Stimulated activated CD4-positive, alpha-beta T cell treated with anti-CD3 and anti-CD28 coated beads, TNF-alpha, amount 100 ng/mL, for 48 hours (primary cell): ENCODE results near the gene PDS5B.
"Not testable (repeated sequence)": the region's sequence is repeated elsewhere in the genome, so short reads cannot be mapped to it uniquely, and the experiment has no call there.

Experiments used
- DNase-seq, 3 donors: peaks; one replicate each; pipeline ENCODE4 v3.0.0-alpha.2; 2020; ENCODE audit warnings: low read depth in 3 of 3

The PDS5B gene

DNA sequence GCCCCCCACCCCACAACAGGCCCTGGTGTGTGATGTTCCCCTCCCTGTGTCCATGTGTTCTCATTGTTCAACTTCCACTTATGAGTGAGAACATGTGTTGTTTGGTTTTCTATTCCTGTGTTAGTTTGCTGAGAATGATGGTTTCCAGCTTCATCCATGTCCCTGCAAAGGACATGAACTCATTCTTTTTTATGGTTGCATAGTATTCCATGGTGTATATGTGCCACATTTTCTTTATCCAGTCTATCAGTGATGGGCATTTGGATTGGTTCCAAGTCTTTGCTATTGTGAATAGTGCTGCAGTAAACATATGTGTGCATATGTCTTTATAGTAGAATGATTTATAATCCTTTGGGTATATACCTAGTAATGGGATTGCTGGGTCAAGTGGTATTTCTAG, 142.8 kb downstream of the PDS5B start:
- not testable (repeated sequence) for DNase-seq

DNA sequence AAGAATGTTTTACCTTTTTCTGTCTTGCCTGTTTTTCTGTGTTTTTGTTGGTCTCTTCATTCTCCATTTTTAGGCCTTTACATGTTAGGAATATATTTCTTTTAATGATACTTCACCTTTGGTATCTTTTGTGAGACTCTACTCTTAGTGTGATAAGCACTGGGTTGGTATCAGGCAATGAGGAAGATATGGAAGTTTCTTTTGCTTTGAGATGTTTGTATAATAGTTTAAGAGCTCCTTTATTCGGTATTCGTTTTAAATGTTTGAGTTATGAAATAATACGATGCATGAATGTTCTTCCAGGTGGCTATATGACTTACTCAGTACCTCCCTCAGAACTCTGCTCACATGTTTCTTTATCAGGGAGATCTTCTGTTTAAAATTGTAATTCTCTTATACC, 144.8 kb downstream of the PDS5B start:
- DNase-seq, result no peak

GRCh38 chr13:32731576-32731975, 145.3 kb downstream of the PDS5B start:
- DNase-seq, result no peak

- no peak for DNase-seq
Observed at GRCh38 chr13:32733690-32734089, 147.4 kb downstream of the PDS5B start.

GRCh38 chr13:32734511-32734910, 148.3 kb downstream of the PDS5B start:
- no peak for DNase-seq

- DNase-seq, result no peak
Observed at GRCh38 chr13:32735859-32736258, 149.6 kb downstream of the PDS5B start.

GRCh38 chr13:32736648-32737047, 150.4 kb downstream of the PDS5B start:
- no peak for DNase-seq

DNA sequence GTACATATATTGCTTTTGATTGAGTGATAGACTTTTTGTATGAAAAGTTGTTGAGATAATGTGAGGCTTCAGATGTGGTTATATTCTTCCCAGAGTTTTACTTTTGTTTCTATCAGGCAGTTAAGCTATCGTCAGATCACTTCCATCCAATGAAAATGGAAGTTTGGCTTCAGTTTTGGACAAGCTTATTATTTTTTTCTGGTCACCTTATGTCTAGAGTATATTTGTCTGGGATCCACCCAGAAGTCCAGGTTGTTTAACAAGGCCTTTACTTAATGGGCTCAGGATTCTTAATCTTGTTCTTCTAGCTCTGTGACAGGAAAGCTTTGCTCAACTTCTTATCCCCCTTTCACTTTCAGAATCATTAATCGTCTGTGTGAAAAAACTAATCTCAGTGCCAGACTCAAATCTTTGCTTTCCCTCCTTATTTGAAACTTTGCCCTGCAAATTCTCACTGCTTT, 150.9 kb downstream of the PDS5B start:
- DNase-seq, result no peak

- DNase-seq, result no peak
Observed at GRCh38 chr13:32737679-32738078, 151.4 kb downstream of the PDS5B start.

GRCh38 chr13:32745509-32745908, 159.3 kb downstream of the PDS5B start:
- no peak for DNase-seq

DNA sequence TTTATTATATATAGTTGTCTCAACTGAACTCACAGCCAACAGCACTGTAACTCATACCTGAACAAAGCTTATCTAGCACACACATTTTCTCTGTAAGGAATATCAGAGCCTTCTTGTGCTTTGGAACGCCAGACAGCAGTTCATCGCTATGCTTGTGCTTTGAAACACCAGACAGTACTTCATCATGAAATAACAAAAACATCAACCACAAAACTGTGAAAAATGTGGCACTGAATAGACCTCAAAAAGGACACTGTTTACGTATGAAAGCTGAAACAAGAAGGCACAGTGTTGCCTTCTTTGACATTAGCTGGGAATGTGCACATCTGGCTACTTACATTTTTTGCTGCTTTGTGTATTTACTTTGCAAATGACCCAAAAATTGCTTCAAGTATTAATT, 160.2 kb downstream of the PDS5B start:
- no peak for DNase-seq

- no peak for DNase-seq
Observed at GRCh38 chr13:32748305-32748704, 162.1 kb downstream of the PDS5B start.

DNA sequence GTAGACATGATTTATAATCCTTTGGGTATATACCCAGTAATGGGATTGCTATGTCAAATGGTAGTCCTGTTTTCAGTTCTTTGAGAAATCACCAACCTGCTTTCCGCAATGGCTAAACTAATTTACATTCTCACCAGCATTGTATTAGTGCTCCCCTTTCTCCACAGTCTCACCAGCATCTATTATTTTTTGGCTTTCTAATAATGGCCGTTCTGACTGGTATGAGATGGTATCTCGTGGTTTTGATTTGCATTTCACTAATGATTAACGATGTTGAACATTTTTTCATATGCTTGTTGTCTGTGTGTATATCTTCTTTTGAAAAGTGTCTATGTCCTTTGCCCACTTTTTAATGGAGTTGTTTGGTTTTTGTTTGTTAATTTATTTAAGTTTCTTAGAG, 165.1 kb downstream of the PDS5B start:
- no peak for DNase-seq

DNA sequence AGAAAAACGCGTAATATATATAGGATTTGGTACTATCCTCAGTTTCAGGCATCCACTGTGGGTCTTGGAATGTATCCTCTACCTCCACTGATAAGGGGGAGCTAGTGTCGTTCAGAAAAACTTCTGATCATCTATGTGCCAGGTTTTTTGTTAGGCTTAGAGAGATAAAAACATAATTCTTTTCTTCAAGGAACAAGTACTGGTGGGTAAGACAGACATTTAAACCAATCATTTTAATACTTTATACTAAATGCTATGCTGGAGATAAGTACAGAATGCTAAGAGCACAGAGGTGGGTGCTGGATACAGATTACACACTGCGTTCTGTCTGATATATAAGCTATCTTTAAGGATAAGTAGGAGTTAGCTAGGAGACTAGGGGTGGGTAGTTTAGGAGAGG, 166.1 kb downstream of the PDS5B start:
- no peak for DNase-seq

- DNase-seq, result no peak
Observed at GRCh38 chr13:32752997-32753606, 166.8 kb downstream of the PDS5B start.

DNA sequence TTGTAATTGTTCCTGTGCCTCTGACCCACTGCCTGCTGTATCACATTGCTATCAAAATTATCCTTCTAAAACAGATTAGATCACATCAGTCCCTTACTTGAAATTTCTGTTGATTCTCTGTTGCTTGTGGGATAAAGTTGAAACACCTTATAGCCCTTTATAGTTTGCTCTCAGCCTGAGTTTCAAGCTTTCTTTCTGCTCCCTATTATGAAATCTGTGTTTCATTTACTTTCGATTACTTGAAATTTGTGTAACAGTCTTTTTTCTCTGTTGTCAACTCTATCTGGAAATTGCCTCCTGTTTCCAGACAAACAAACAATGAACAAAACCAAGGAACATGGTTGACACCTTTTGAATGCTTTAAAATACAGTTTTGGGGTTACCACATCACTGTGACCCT, 167.9 kb downstream of the PDS5B start:
- no peak for DNase-seq

GRCh38 chr13:32759152-32759551, 172.9 kb downstream of the PDS5B start:
- no peak for DNase-seq

DNA sequence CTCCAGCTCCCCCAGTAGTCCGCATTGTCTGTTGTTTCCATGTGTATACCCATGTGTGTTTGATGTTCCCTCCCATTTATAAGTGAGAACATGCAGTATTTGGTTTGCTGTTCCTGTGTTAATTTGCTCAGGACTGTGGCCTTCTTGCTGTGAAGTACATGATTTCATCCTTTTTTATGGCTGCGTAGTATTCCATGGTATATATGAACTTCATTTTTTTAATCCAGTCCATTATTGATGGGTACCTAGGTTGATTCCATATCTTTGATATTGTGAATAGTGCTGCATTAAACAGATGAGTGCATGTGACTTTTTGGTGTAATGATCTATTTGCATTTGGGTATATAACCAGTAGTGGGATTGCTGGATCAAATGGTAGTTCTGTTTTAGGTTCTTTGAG, 175.2 kb downstream of the PDS5B start:
- DNase-seq, result no peak

DNA sequence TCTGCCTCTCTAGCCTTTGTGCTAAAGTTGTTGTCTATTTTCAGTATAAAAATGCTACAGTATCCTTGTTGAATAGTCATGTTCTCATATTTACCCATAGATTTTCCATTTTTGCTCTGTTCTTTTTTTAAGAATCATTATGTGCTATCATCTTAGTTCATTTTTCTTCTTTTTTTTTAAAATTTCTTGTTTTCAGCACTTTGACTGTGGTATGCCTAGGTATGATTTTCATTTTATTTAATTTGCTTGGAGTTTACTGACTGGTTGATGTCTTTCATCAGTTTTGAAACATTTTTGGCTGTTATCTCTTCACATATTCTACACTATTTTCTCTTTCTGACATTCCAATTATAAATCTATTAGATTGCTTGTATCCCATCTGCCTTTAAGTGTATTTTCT, 192.9 kb downstream of the PDS5B start:
- DNase-seq, result no peak

GRCh38 chr13:32781906-32782305, 195.7 kb downstream of the PDS5B start:
- DNase-seq, result no peak

DNA sequence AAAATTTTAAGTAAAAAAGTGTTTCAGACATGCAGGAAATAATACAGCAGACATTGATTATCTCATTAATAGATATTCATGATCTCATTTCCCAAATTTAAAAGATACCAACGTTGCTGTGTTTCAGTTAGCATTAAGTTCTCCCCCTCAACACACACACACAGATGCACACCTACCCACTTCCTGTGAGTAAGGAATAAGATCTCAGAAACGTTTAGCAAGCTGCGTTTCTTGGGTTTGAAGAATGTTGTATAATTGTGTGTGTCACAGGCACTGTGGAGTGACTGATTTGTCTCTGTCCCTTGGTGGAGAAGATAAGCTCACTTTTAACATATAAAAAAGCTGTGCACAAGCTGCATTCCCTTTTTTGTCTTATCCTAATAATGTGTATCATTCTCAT, 196.8 kb downstream of the PDS5B start:
- DNase-seq, result no peak

GRCh38 chr13:32790731-32791130, 204.5 kb downstream of the PDS5B start:
- no peak for DNase-seq

DNA sequence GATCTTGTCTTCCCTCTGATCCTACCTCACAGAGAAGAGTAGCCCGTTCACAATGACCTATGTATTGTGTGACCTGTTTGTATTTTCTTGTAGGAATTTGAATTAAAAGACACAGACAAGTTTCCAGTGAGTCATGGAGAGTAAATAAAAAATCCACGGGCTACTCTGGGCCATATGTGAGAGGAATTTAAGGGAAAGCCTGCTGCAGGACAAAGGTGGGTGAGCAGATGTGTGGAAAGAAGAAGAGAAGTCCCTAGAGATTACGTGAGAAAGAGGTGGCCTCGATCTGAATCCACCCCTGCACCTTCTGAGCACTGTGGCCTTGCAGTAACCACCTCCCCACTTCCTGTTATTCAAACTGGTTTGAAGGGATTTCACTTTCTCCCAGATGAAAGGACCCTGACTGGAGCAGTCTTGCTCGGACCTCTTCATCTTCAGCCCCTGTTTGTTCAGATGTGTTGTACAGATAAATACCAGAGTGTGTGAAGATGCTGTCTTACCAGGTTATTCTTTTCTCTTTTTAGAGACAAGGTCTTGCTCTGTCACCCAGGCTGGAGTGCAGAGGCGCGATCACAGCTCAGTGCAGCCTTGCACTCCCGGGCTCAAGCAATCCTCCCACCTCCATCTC, 205.4 kb downstream of the PDS5B start:
- peak in 2 of 3 donors; percentile 7 to 25 for DNase-seq

- DNase-seq, result no peak
Observed at GRCh38 chr13:32796754-32797153, 210.5 kb downstream of the PDS5B start.
